ENCODE results near the gene NFATC3. TPM values are rescaled to one million over a fixed set of nuclear protein-coding genes. Genes with fewer than 3 reads are reported as not detected.

NFATC3 gene
- total RNA-seq (2022; extraction: Qiagen RNA extraction): 12.2 to 15.0 TPM (median 14.4 TPM) in 5 replicates

DNA sequence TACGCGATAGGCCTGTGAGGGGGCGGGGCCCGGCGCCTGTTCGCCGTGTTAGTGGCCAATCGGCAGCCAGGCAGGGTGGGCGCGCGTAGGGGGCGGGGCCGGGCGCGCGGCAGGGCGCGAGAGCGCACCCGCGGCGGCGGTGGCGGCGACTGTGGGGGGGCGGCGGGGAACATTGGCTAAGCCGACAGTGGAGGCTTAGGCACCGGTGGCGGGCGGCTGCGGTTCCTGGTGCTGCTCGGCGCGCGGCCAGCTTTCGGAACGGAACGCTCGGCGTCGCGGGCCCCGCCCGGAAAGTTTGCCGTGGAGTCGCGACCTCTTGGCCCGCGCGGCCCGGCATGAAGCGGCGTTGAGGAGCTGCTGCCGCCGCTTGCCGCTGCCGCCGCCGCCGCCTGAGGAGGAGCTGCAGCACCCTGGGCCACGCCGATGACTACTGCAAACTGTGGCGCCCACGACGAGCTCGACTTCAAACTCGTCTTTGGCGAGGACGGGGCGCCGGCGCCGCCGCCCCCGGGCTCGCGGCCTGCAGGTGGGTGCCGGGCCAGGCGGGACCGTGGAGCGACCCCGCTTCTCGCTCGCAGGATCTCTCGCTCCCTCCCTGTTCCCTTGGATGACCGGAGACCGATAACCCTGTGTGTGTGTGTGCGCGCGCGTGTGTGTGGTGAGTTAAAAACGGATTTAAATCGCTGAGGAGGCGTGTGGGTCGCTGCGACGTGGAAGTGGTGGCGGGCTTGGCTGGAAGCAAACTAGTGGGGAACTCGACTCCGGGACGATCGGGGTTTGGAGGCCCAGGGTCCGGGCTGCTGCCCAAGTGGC is at the start of gene NFATC3:
NFATC3 (plus strand) TSS at position 112 of the 813 bp plus-strand sequence; CDS start at position 424, 312 bp downstream.

DNA sequence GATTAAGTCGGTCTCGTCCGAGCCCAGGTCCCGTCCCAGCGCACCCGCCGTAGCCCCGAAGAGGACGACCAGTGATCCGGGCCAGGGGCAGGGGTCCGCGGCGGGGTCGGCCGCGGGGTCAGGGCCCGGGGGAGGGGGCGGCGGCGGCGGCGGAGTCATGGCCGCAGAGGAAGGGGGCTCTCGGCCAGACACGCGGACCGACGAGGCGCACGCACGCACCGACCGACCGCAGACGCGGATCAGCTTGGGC is 150.6 kb downstream of the NFATC3 start, which contains the start of gene ESRP2:
ESRP2 (minus strand) TSS at position 241 of the 250 bp plus-strand sequence; CDS start at position 159, 82 bp downstream.

DNA sequence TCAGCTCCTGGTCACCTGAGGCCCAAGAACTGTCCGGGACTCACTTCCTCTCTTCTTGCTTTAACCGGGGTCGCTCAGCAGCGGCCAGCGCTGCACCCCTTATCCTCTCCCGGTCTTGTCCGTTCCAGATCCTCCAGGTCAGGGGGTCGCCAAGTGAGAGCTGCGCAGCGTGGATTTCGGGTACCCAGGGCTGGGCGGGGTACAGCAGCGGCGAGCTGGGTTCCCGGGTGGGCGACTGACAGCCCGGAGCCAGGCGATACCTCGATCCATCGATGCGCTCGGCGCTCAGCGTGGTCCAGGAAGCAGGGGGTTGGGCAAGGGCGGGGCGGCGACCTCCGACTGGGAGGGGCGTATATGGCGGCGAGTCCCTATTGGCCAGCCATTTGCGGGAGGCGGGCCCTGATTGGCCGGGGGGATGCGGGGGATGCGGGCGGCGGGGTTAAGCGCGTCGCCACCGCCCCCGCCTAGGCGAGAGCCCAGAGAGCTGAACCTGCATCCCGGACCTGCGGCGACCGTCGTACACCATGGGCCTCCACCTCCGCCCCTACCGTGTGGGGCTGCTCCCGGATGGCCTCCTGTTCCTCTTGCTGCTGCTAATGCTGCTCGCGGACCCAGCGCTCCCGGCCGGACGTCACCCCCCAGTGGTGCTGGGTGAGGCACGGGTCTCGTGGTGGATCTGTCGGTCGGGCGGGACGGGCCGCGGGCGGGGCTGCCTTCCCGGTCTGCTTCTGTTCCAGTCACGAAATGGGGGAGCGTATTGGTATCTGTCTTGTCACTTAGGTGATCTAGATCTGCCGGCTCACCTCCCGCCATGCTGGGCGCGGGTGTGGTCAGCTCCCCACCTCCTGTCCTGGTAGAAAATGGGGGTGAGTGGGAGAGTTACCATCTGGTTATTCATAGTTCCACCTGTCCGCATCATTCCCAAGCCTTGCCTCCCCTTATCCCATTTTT is 160.0 kb downstream of the NFATC3 start, which contains the start of gene PLA2G15:
PLA2G15 (plus strand) TSS at position 471 of the 951 bp plus-strand sequence; CDS start at position 525, 54 bp downstream.

DNA sequence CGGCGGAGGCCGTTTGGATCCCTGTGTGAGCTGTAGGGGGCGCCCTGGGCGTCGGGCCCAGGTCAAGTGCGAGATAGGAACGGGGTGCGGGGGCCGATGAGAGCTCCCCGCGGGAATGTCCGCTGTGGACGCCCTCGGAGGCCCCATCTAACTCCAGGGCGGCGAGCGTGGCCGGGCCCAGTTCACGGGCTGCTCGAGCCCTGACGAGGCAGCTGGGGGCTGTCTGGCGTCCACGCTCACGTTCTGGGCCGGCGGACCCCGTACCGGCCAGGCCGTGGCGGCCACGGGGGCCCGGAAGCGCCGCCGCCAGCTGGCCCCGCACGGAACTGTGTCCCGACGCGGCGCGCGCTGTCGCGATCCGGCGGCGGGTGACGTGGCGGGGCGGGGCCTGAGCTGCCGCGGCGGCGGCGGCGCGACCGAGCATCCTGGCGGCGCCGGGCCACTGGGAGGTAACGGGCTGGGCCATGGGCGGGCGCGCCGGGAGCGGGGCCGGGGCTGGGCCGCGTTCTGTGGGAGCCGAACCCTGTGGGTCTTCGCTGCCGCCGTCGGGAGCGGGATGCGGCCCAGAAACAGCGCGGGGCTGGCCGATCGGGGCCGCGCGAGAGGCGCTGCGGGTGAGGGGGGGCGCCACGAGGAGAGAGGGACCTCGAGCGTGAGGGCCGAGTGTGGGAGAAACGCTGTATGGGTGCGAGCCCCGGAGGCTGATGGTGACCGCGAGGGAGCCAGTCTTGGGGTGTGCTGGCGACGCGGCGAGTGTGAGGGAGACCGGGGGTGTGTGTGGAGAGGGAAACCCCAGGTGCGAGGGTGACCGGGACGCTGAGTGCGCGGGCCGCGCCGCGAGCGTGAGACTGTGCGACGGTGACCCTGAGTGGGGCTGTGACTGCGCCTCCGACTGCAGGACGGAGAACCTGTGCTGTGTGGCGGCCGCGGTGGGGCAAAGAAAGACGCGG is 179.2 kb downstream of the NFATC3 start, which contains the start of gene SLC7A6:
SLC7A6 (plus strand) TSS at position 399 of the 950 bp plus-strand sequence. CDS start 10,201 bp downstream, outside the sequence.

Other genes starting within 250 kb of the NFATC3 start
- gene THAP11, start 243.1 kb upstream of the NFATC3 start, total RNA-seq (2022; extraction: Qiagen RNA extraction): 26.5 to 41.7 TPM (median 40.0 TPM) in 5 replicates
- 232 to 250 TPM (median 235 TPM) in 5 replicates for gene NUTF2, start 238.4 kb upstream of the NFATC3 start, total RNA-seq (2022; extraction: Qiagen RNA extraction)
- 21.8 to 28.3 TPM (median 26.3 TPM) in 5 replicates for gene CENPT, start 237.7 kb upstream of the NFATC3 start, total RNA-seq (2022; extraction: Qiagen RNA extraction)
- gene EDC4, start 212.3 kb upstream of the NFATC3 start, total RNA-seq (2022; extraction: Qiagen RNA extraction): 47.8 to 62.7 TPM (median 58.0 TPM) in 5 replicates
- gene NRN1L, start 200.5 kb upstream of the NFATC3 start, total RNA-seq (2022; extraction: Qiagen RNA extraction): 0.15 to 0.24 TPM (median 0.20 TPM) in 4 of 5 replicates, not detected in the other
- gene PSKH1, start 192.1 kb upstream of the NFATC3 start, total RNA-seq (2022; extraction: Qiagen RNA extraction): 13.8 to 18.3 TPM (median 16.6 TPM) in 5 replicates
- 1.2 to 1.9 TPM (median 1.5 TPM) in 5 replicates for gene CTRL, start 153.5 kb upstream of the NFATC3 start, total RNA-seq (2022; extraction: Qiagen RNA extraction)
- 37.3 to 52.6 TPM (median 52.0 TPM) in 5 replicates for gene PSMB10, start 148.5 kb upstream of the NFATC3 start, total RNA-seq (2022; extraction: Qiagen RNA extraction)
- 4.5 to 13.3 TPM (median 12.1 TPM) in 5 replicates for gene LCAT, start 141.2 kb upstream of the NFATC3 start, total RNA-seq (2022; extraction: Qiagen RNA extraction)
- gene SLC12A4, start 116.7 kb upstream of the NFATC3 start, total RNA-seq (2022; extraction: Qiagen RNA extraction): 26.9 to 33.6 TPM (median 29.3 TPM) in 5 replicates
- gene DPEP3, start 104.9 kb upstream of the NFATC3 start, total RNA-seq (2022; extraction: Qiagen RNA extraction): not detected in 5 replicates
- gene DPEP2, start 85.9 kb upstream of the NFATC3 start, total RNA-seq (2022; extraction: Qiagen RNA extraction): 0.05 TPM in 1 of 5 replicates, not detected in the others
- gene DPEP2NB, start 69.5 kb upstream of the NFATC3 start, total RNA-seq (2022; extraction: Qiagen RNA extraction): not detected in 5 replicates
- 17.2 to 21.0 TPM (median 19.3 TPM) in 5 replicates for gene DDX28, start 62.1 kb upstream of the NFATC3 start, total RNA-seq (2022; extraction: Qiagen RNA extraction)
- 16.4 to 17.6 TPM (median 16.9 TPM) in 5 replicates for gene DUS2, start 62.1 kb upstream of the NFATC3 start, total RNA-seq (2022; extraction: Qiagen RNA extraction)
- 0.05 to 0.18 TPM (median 0.10 TPM) in 5 replicates for gene ESRP2, start 150.8 kb downstream of the NFATC3 start, total RNA-seq (2022; extraction: Qiagen RNA extraction)
- gene PLA2G15, start 160.0 kb downstream of the NFATC3 start, total RNA-seq (2022; extraction: Qiagen RNA extraction): 15.0 to 16.6 TPM (median 15.1 TPM) in 5 replicates
- gene SLC7A6, start 179.2 kb downstream of the NFATC3 start, total RNA-seq (2022; extraction: Qiagen RNA extraction): 29.4 to 34.5 TPM (median 31.3 TPM) in 5 replicates
- 9.4 to 12.4 TPM (median 11.7 TPM) in 5 replicates for gene SLC7A6OS, start 225.6 kb downstream of the NFATC3 start, total RNA-seq (2022; extraction: Qiagen RNA extraction)
- gene PRMT7, start 225.6 kb downstream of the NFATC3 start, total RNA-seq (2022; extraction: Qiagen RNA extraction): 26.1 to 32.0 TPM (median 30.2 TPM) in 5 replicates